ENCODE results near the gene RPTOR. TPM values are rescaled to one million over a fixed set of nuclear protein-coding genes. Genes with fewer than 3 reads are reported as not detected.

Gene RPTOR
- polyA plus RNA-seq, 2 donors: 7.1 to 10.5 TPM

DNA sequence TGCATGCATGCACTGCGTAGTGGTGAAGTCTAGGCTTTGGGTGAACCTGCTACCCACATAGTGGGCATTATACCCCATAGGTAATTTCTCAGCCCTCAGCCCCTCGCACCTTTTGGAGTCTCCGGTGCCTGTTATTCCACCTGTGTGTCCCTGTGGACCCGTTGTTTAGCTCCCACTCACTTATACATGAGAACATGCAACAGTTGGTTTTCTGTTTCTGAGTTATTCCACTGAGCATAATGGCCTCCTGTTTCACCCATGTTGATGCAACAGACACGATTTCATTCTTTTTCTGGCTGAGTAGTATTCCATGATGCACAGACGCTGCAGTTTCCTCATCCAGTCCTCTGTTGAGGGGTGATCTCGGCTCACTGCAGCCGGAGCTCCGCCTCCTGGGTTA, 305.5 kb downstream of the RPTOR start:
- Histone ChIP-seq H3K4me3 (ENCODE audit: low read depth in 1 of 2, low read length in 2 of 2) (no peak overlapping the region), H3K9me3 (ENCODE audit: control insufficient read depth in 2 of 2, insufficient read depth in 1 of 2, low read depth in 1 of 2, low read length in 1 of 2) (no peaks in the 10 kb centered on the region), H3K4me1 (ENCODE audit: control insufficient read depth in 2 of 2, insufficient read depth in 2 of 2, low read length in 1 of 2) (peaks cover 0 to 2% of the 10 kb centered on the region in 2 donors), H3K27ac (ENCODE audit: low read depth in 2 of 2, low read length in 1 of 2) (no peak overlapping the region), H3K36me3 (ENCODE audit: control insufficient read depth in 2 of 2, insufficient read depth in 2 of 2, low read length in 1 of 2) (peaks cover 0 to 9% of the 10 kb centered on the region in 2 donors), H3K27me3 (ENCODE audit: control insufficient read depth in 1 of 2, insufficient read depth in 2 of 2, low read length in 2 of 2) (no peaks in the 10 kb centered on the region)
- 92 to 95% methylated on average over 9 of the region's 9 CpGs for WGBS, 2 donors

DNA sequence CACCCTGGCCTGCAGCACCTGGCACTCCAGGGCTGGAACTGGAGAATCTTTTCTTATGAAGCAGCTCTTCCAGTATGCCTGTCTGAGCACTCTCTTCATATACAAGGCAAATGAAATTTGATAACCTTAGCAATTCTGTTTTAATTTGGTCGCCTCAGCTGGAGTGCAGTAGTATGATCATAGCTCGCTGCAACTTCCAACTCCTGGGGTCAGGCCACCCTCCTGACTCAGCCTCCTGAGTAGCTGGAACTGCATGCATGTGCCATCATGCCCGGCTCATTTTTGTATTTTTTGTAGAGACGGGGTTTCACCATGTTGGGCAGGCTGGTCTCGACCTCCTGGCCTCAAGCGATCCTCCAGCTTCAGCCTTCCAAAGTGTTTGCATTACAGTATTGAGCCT, 306.2 kb downstream of the RPTOR start:
- 70 to 73% methylated on average over 6 of the region's 6 CpGs for WGBS, 2 donors

GRCh38 chr17:80851277-80851925, 306.8 kb downstream of the RPTOR start:
- peaks cover 0 to 14% of the 10 kb centered on the region in 2 donors for H3K36me3 ChIP-seq (ENCODE audit: control insufficient read depth in 2 of 2, insufficient read depth in 2 of 2, low read length in 1 of 2)
- H3K27me3 ChIP-seq (ENCODE audit: control insufficient read depth in 1 of 2, insufficient read depth in 2 of 2, low read length in 2 of 2): no peaks in the 10 kb centered on the region
- H3K4me3 ChIP-seq (ENCODE audit: low read depth in 1 of 2, low read length in 2 of 2): no peak overlapping the region
- H3K9me3 ChIP-seq (ENCODE audit: control insufficient read depth in 2 of 2, insufficient read depth in 1 of 2, low read depth in 1 of 2, low read length in 1 of 2): no peaks in the 10 kb centered on the region
- WGBS, 2 donors: 80 to 88% methylated on average over 17 of the region's 17 CpGs
- no peak overlapping the region for H3K27ac ChIP-seq (ENCODE audit: low read depth in 2 of 2, low read length in 1 of 2)
- H3K4me1 ChIP-seq (ENCODE audit: control insufficient read depth in 2 of 2, insufficient read depth in 2 of 2, low read length in 1 of 2): peaks cover 2 to 4% of the 10 kb centered on the region in 2 donors

More for the DNA sequence above, 306.2 kb downstream of the RPTOR start:
- Histone ChIP-seq H3K4me3 (ENCODE audit: low read depth in 1 of 2, low read length in 2 of 2) (no peak overlapping the region), H3K9me3 (ENCODE audit: control insufficient read depth in 2 of 2, insufficient read depth in 1 of 2, low read depth in 1 of 2, low read length in 1 of 2) (no peaks in the 10 kb centered on the region), H3K4me1 (ENCODE audit: control insufficient read depth in 2 of 2, insufficient read depth in 2 of 2, low read length in 1 of 2) (peaks cover 2 to 5% of the 10 kb centered on the region in 2 donors), H3K27ac (ENCODE audit: low read depth in 2 of 2, low read length in 1 of 2) (no peak overlapping the region), H3K27me3 (ENCODE audit: control insufficient read depth in 1 of 2, insufficient read depth in 2 of 2, low read length in 2 of 2) (no peaks in the 10 kb centered on the region), H3K36me3 (ENCODE audit: control insufficient read depth in 2 of 2, insufficient read depth in 2 of 2, low read length in 1 of 2) (peaks cover 0 to 14% of the 10 kb centered on the region in 2 donors)

DNA sequence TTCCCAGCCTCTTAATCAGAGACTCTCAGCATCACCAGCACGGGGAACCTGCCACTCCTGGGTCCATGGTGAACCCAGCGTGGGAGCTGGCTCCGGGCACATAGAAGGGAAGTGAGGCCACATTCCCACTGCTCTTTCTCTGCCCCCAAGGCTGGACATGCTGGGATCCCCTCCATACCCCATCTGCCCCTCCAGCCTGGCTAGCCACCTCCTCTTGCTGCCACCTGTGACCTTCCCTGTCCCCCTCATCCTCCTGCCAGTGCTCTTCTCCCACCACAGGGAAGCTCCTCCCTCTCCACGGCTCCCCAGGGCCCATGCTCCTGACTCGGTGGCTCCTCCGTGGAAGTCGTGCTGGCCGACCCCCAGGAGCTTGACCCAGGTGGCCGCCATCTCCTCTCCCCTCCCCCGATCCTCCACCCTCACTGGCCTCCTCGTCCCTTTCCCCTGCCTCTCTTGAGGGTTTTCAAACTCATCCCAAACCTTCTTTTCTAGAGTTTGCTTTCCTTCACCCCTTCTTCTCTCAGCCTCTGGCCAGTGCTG, 307.9 kb downstream of the RPTOR start:
- peaks cover 0 to 16% of the 10 kb centered on the region in 2 donors for H3K36me3 ChIP-seq (ENCODE audit: control insufficient read depth in 2 of 2, insufficient read depth in 2 of 2, low read length in 1 of 2)
- H3K9me3 ChIP-seq (ENCODE audit: control insufficient read depth in 2 of 2, insufficient read depth in 1 of 2, low read depth in 1 of 2, low read length in 1 of 2): no peaks in the 10 kb centered on the region
- WGBS, 2 donors: 91% methylated on average over 11 of the region's 11 CpGs
- no peaks in the 10 kb centered on the region for H3K27me3 ChIP-seq (ENCODE audit: control insufficient read depth in 1 of 2, insufficient read depth in 2 of 2, low read length in 2 of 2)
- H3K27ac ChIP-seq (ENCODE audit: low read depth in 2 of 2, low read length in 1 of 2): no peak overlapping the region
- peaks cover 3% of the 10 kb centered on the region in 2 donors for H3K4me1 ChIP-seq (ENCODE audit: control insufficient read depth in 2 of 2, insufficient read depth in 2 of 2, low read length in 1 of 2)
- H3K4me3 ChIP-seq (ENCODE audit: low read depth in 1 of 2, low read length in 2 of 2): no peak overlapping the region

GRCh38 chr17:80853076-80853475, 308.4 kb downstream of the RPTOR start:
- peaks cover 0 to 18% of the 10 kb centered on the region in 2 donors for H3K36me3 ChIP-seq (ENCODE audit: control insufficient read depth in 2 of 2, insufficient read depth in 2 of 2, low read length in 1 of 2)
- no peaks in the 10 kb centered on the region for H3K9me3 ChIP-seq (ENCODE audit: control insufficient read depth in 2 of 2, insufficient read depth in 1 of 2, low read depth in 1 of 2, low read length in 1 of 2)
- H3K4me1 ChIP-seq (ENCODE audit: control insufficient read depth in 2 of 2, insufficient read depth in 2 of 2, low read length in 1 of 2): peaks cover 3% of the 10 kb centered on the region in 2 donors
- H3K27me3 ChIP-seq (ENCODE audit: control insufficient read depth in 1 of 2, insufficient read depth in 2 of 2, low read length in 2 of 2): no peaks in the 10 kb centered on the region
- no peak overlapping the region for H3K27ac ChIP-seq (ENCODE audit: low read depth in 2 of 2, low read length in 1 of 2)
- 75% methylated on average over 16 of the region's 16 CpGs for WGBS, 2 donors
- H3K4me3 ChIP-seq (ENCODE audit: low read depth in 1 of 2, low read length in 2 of 2): no peak overlapping the region

GRCh38 chr17:80854220-80854619, 309.6 kb downstream of the RPTOR start:
- Histone ChIP-seq H3K4me3 (ENCODE audit: low read depth in 1 of 2, low read length in 2 of 2) (no peak overlapping the region), H3K4me1 (ENCODE audit: control insufficient read depth in 2 of 2, insufficient read depth in 2 of 2, low read length in 1 of 2) (peaks cover 5 to 7% of the 10 kb centered on the region in 2 donors), H3K36me3 (ENCODE audit: control insufficient read depth in 2 of 2, insufficient read depth in 2 of 2, low read length in 1 of 2) (peaks cover 0 to 18% of the 10 kb centered on the region in 2 donors), H3K27ac (ENCODE audit: low read depth in 2 of 2, low read length in 1 of 2) (no peak overlapping the region), H3K9me3 (ENCODE audit: control insufficient read depth in 2 of 2, insufficient read depth in 1 of 2, low read depth in 1 of 2, low read length in 1 of 2) (no peaks in the 10 kb centered on the region), H3K27me3 (ENCODE audit: control insufficient read depth in 1 of 2, insufficient read depth in 2 of 2, low read length in 2 of 2) (no peaks in the 10 kb centered on the region)
- 96 to 97% methylated on average over 10 of the region's 10 CpGs for WGBS, 2 donors

DNA sequence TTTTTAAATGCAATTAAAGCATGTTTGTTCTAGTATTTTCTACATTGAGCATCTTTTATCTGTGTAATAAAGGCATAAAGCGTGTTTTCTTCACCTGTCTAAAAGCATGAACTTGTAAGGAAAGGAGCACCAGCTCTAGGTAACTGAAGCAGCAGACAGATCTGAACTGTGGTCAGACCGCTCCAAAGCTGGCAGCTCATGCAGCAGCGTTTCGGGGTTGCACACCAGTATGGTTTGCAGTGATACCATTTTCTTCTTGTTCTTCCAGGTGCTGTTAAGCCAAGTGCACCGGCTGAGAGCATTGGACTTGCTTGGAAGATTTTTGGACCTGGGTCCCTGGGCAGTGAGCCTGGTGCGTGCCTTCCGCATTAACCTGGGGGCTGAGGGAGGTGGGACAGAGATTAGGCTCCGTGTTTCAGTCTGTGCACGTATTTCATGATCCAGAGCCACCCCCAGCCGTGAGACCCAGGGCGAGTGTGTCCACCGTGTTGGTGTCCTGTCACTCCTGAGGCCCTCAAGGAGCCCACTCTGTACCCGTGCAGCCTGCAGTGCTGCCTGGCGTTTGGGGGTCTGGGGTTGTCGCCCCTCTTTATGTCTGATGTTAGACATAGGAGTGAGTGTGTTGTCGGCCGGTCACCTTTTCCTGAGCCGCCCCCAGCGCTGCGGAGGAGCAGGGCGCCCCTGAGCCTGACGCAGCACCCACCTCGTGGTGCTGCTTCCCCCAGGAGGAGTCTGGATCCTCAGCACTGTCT, 310.7 kb downstream of the RPTOR start:
- Histone ChIP-seq H3K9me3 (ENCODE audit: control insufficient read depth in 2 of 2, insufficient read depth in 1 of 2, low read depth in 1 of 2, low read length in 1 of 2) (no peaks in the 10 kb centered on the region), H3K27ac (ENCODE audit: low read depth in 2 of 2, low read length in 1 of 2) (no peak overlapping the region), H3K36me3 (ENCODE audit: control insufficient read depth in 2 of 2, insufficient read depth in 2 of 2, low read length in 1 of 2) (peaks cover 0 to 22% of the 10 kb centered on the region in 2 donors), H3K4me3 (ENCODE audit: low read depth in 1 of 2, low read length in 2 of 2) (no peak overlapping the region), H3K27me3 (ENCODE audit: control insufficient read depth in 1 of 2, insufficient read depth in 2 of 2, low read length in 2 of 2) (no peaks in the 10 kb centered on the region), H3K4me1 (ENCODE audit: control insufficient read depth in 2 of 2, insufficient read depth in 2 of 2, low read length in 1 of 2) (peaks cover 5 to 11% of the 10 kb centered on the region in 2 donors)
- 92 to 93% methylated on average over 23 of the region's 23 CpGs for WGBS, 2 donors

GRCh38 chr17:80855948-80856862, 311.6 kb downstream of the RPTOR start:
- 54 to 66% methylated on average over 21 of the region's 21 CpGs for WGBS, 2 donors
- H3K9me3 ChIP-seq (ENCODE audit: control insufficient read depth in 2 of 2, insufficient read depth in 1 of 2, low read depth in 1 of 2, low read length in 1 of 2): no peaks in the 10 kb centered on the region
- H3K36me3 ChIP-seq (ENCODE audit: control insufficient read depth in 2 of 2, insufficient read depth in 2 of 2, low read length in 1 of 2): peaks cover 0 to 22% of the 10 kb centered on the region in 2 donors
- no peak overlapping the region for H3K27ac ChIP-seq (ENCODE audit: low read depth in 2 of 2, low read length in 1 of 2)
- H3K27me3 ChIP-seq (ENCODE audit: control insufficient read depth in 1 of 2, insufficient read depth in 2 of 2, low read length in 2 of 2): no peaks in the 10 kb centered on the region
- H3K4me3 ChIP-seq (ENCODE audit: low read depth in 1 of 2, low read length in 2 of 2): no peak overlapping the region
- H3K4me1 ChIP-seq (ENCODE audit: control insufficient read depth in 2 of 2, insufficient read depth in 2 of 2, low read length in 1 of 2): peaks cover 5 to 11% of the 10 kb centered on the region in 2 donors
